Activated T-cell treated with anti-CD3 and anti-CD28 coated beads, Interleukin-2, amount 50 U/mL, for 72 hours (primary cell): Measurements from ENCODE around the gene GPC5. TPM values are rescaled to one million over a fixed set of nuclear protein-coding genes. Genes with fewer than 3 reads are reported as not detected.
"Not testable (repeated sequence)": the region's sequence is repeated elsewhere in the genome, so short reads cannot be mapped to it uniquely, and the experiment has no call there.

Experiments used
- ATAC-seq, 2 donors: fragments of 150-1000 bp; cut with Tn5 transposase; replicated peaks in 1 of 2; 2 replicates each; pipeline ENCODE4 v1.10.0; 2021; ENCODE audit warnings: moderate library complexity in 2 of 2, mild to moderate bottlenecking in 1 of 2
- DNase-seq, 2 donors: peaks; one replicate each; pipeline ENCODE4 v3.0.0; 2021 to 2022; ENCODE audit warnings: mixed read lengths in 1 of 2
- H3K27ac Mint-ChIP-seq: one replicate; pipeline ENCODE4 v1.8.0; 2022; ENCODE audit warnings: mild to moderate bottlenecking, moderate library complexity, mixed read lengths
- H3K27me3 Mint-ChIP-seq: one replicate; pipeline ENCODE4 v1.8.0; 2022; ENCODE audit warnings: low read depth, mixed read lengths
- H3K36me3 Mint-ChIP-seq, 2 donors: one replicate each; pipeline ENCODE4 v1.8.0; 2022; ENCODE audit warnings: mixed read lengths in 2 of 2, mild to moderate bottlenecking in 1 of 2; ENCODE audit not compliant: insufficient read depth in 2 of 2
- H3K4me1 Mint-ChIP-seq: one replicate; pipeline ENCODE4 v1.8.0; 2022; ENCODE audit warnings: low read depth, mixed read lengths
- H3K4me3 Mint-ChIP-seq, 2 donors: one replicate each; pipeline ENCODE4 v1.8.0; 2022; ENCODE audit warnings: mild to moderate bottlenecking in 2 of 2, mixed read lengths in 2 of 2, moderate library complexity in 2 of 2
- H3K9me3 Mint-ChIP-seq, 2 donors: one replicate each; pipeline ENCODE4 v1.8.0; 2022; ENCODE audit warnings: mixed read lengths in 2 of 2
- total RNA-seq, 2 donors: library from RNA; stranded (reverse); gene quantifications; one replicate each; pipeline ENCODE4 v1.2.3, GENCODE V29; 2022

Gene GPC5
- total RNA-seq, 2 donors from 2014 or later, result 0.14 TPM; not detected in 1

DNA sequence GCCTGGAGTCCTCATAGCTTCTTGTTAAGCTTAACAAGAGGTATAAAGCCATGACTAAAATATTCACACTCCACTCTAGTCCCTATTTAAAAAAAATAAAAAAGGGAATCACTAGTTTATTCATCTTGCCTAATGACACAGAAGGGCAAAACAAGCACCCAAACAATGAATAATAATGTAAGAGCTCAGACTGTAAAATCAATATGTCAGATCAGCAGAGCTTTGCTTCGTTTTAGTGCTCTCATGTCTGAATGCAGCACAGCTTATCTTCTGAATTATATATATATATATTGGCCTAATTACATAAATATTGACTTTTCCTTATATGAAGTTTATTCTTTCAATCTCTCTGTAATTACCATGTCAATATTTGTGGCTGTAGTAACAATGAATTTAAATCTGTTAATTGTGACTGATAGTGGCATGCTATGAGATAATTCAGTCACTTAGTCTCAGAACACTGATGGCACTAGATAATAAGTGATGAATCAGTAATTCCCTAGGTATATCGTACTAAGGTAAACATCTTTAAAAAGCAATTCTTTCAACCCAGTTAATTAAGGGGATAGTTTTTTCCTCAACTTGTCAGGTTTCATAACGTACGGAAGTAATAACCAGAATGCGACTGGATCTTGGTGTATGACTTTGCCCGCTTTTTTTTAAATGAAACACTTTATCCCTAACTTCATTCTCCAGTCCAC lies 1466.3 kb downstream of the GPC5 start:
- ATAC-seq (no peak), DNase-seq (no peak)
- Mint-ChIP-seq H3K27ac (no peak overlapping the region), H3K36me3 (no peaks in the 10 kb centered on the region), H3K4me3 (no peak overlapping the region), H3K9me3 (no peaks in the 10 kb centered on the region), H3K4me1 (no peaks in the 10 kb centered on the region), H3K27me3 (no peaks in the 10 kb centered on the region)

DNA sequence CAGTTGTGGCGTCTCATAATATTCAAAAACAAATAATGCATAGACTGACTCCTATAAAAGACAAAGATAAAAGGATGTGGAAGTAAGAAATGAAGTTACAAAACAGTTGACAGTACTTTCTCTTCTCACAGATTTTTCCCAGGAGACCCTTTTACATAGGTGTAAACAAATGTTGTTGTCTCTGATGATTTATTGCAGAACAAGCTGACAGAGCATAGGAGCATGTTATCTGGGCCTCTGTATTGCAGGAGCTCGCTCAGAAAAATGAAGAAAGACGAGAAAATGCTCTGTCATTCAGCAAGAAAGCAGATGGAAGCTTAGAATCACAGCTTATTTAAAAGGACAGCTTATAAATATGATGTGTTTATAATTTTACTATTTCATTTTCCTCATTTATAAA lies 1474.6 kb downstream of the GPC5 start:
- H3K9me3 Mint-ChIP-seq, result peaks cover 3 to 8% of the 10 kb centered on the region in 2 donors
- H3K4me1 Mint-ChIP-seq, result no peaks in the 10 kb centered on the region
- H3K27me3 Mint-ChIP-seq, result no peaks in the 10 kb centered on the region

GRCh38 chr13:92886535-92887077 lies 1488.2 kb downstream of the GPC5 start:
- H3K27me3 Mint-ChIP-seq, result no peaks in the 10 kb centered on the region
- no peaks in the 10 kb centered on the region for H3K36me3 Mint-ChIP-seq
- no peaks in the 10 kb centered on the region for H3K4me1 Mint-ChIP-seq
- H3K9me3 Mint-ChIP-seq, result peaks cover 2 to 4% of the 10 kb centered on the region in 2 donors
- no peak overlapping the region for H3K27ac Mint-ChIP-seq
- H3K4me3 Mint-ChIP-seq, result no peak overlapping the region
- ATAC-seq (no peak), DNase-seq (no peak)

More for the DNA sequence above, 1474.6 kb downstream of the GPC5 start:
- ATAC-seq, result no peak
- DNase-seq, result no peak
- no peak overlapping the region for H3K4me3 Mint-ChIP-seq
- no peaks in the 10 kb centered on the region for H3K36me3 Mint-ChIP-seq
- no peak overlapping the region for H3K27ac Mint-ChIP-seq

GRCh38 chr13:92894447-92894846 lies 1496.0 kb downstream of the GPC5 start:
- ATAC-seq, result no peak
- Mint-ChIP-seq H3K9me3 (no peaks in the 10 kb centered on the region), H3K27me3 (no peaks in the 10 kb centered on the region), H3K36me3 (no peaks in the 10 kb centered on the region), H3K4me3 (no peak overlapping the region), H3K4me1 (no peaks in the 10 kb centered on the region), H3K27ac (no peak overlapping the region)
- no peak for DNase-seq

- DNase-seq (no peak), ATAC-seq (no peak)
- no peak overlapping the region for H3K4me3 Mint-ChIP-seq
- H3K27me3 Mint-ChIP-seq, result no peaks in the 10 kb centered on the region
- H3K36me3 Mint-ChIP-seq, result no peaks in the 10 kb centered on the region
- no peaks in the 10 kb centered on the region for H3K4me1 Mint-ChIP-seq
- H3K27ac Mint-ChIP-seq, result no peak overlapping the region
- no peaks in the 10 kb centered on the region for H3K9me3 Mint-ChIP-seq
Observed at GRCh38 chr13:92896842-92897241, 1498.4 kb downstream of the GPC5 start.

- H3K27ac Mint-ChIP-seq, H3K27me3 Mint-ChIP-seq, H3K4me1 Mint-ChIP-seq, H3K9me3 Mint-ChIP-seq, ATAC-seq, DNase-seq, H3K4me3 Mint-ChIP-seq, H3K36me3 Mint-ChIP-seq: not testable (repeated sequence)
Observed at GRCh38 chr13:92898946-92899345, 1500.5 kb downstream of the GPC5 start.

- H3K36me3 Mint-ChIP-seq, result no peaks in the 10 kb centered on the region
- H3K4me3 Mint-ChIP-seq, result no peak overlapping the region
- no peaks in the 10 kb centered on the region for H3K4me1 Mint-ChIP-seq
- H3K27me3 Mint-ChIP-seq, result no peaks in the 10 kb centered on the region
- no peaks in the 10 kb centered on the region for H3K9me3 Mint-ChIP-seq
- ATAC-seq (no peak), DNase-seq (no peak)
- no peak overlapping the region for H3K27ac Mint-ChIP-seq
Observed at GRCh38 chr13:92900446-92900845, 1502.0 kb downstream of the GPC5 start.

DNA sequence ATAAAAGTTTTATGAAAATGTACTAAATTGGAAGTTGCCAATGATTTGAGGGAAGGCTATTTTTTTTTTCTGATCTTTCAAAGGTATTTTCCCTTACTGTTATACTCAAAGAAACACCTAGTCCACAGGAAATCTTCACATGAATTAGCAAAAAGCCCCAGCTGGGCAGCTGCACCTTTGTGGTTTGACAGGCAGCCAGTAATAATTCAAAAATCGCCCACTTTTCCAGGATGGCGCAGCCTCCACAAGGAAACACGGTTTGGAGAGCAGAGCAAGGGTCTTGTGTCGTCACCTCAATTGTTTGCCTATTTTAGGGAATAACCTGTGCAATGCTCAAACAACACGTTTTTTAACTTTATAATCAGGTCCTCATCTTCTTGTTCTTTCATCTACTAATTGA lies 1503.3 kb downstream of the GPC5 start:
- ATAC-seq (no peak), DNase-seq (no peak)
- H3K27ac Mint-ChIP-seq, result no peak overlapping the region
- H3K4me1 Mint-ChIP-seq, result no peaks in the 10 kb centered on the region
- no peaks in the 10 kb centered on the region for H3K27me3 Mint-ChIP-seq
- H3K4me3 Mint-ChIP-seq, result no peak overlapping the region
- H3K9me3 Mint-ChIP-seq, result peaks cover 3 to 4% of the 10 kb centered on the region in 2 donors
- H3K36me3 Mint-ChIP-seq, result no peaks in the 10 kb centered on the region

GRCh38 chr13:92912629-92913028 lies 1514.2 kb downstream of the GPC5 start:
- ATAC-seq (no peak), DNase-seq (no peak)
- Mint-ChIP-seq H3K4me3 (no peak overlapping the region), H3K36me3 (no peaks in the 10 kb centered on the region), H3K4me1 (no peaks in the 10 kb centered on the region), H3K27me3 (no peaks in the 10 kb centered on the region), H3K9me3 (peaks cover 0 to 4% of the 10 kb centered on the region in 2 donors), H3K27ac (no peak overlapping the region)

- DNase-seq (no peak), ATAC-seq (no peak)
- Mint-ChIP-seq H3K4me3 (no peak overlapping the region), H3K27me3 (no peaks in the 10 kb centered on the region), H3K4me1 (no peaks in the 10 kb centered on the region), H3K36me3 (no peaks in the 10 kb centered on the region), H3K27ac (no peak overlapping the region), H3K9me3 (peaks cover 0 to 4% of the 10 kb centered on the region in 2 donors)
Observed at GRCh38 chr13:92913840-92914239, 1515.4 kb downstream of the GPC5 start.

Other genes with a start within 250 kb of the GPC5 start
- 10 to 100 TPM; 15.7 to 17.9 TPM for gene MIR17HG, start 50.9 kb upstream of the GPC5 start, total RNA-seq